ENCODE measurements around the gene TRAIP.

DNA sequence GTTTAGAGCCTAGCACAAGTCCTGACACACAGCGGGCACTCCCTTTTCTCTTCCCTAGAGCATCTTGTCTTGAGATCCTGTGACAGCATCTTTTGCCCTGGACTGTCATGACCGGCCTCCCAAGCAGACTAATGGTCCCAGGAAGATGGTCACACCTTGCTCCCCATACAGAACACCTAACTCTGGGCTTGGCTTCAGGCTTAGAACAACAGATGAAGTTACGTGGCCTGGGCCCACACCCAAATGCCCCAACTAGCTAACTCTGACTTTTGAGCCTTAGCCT, 69.2 kb downstream of the TRAIP start:
- TF ChIP-seq, protein P1, sequence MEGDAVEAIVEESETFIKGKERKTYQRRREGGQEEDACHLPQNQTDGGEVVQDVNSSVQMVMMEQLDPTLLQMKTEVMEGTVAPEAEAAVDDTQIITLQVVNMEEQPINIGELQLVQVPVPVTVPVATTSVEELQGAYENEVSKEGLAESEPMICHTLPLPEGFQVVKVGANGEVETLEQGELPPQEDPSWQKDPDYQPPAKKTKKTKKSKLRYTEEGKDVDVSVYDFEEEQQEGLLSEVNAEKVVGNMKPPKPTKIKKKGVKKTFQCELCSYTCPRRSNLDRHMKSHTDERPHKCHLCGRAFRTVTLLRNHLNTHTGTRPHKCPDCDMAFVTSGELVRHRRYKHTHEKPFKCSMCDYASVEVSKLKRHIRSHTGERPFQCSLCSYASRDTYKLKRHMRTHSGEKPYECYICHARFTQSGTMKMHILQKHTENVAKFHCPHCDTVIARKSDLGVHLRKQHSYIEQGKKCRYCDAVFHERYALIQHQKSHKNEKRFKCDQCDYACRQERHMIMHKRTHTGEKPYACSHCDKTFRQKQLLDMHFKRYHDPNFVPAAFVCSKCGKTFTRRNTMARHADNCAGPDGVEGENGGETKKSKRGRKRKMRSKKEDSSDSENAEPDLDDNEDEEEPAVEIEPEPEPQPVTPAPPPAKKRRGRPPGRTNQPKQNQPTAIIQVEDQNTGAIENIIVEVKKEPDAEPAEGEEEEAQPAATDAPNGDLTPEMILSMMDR (conservative IDR thresholded peaks at IDR 0.05 in 1 of 2, IDR thresholded peaks at IDR 0.05 in 1 of 2; ENCODE audit: low read depth in 1 of 2, low read length in 2 of 2): no peak
- TF ChIP-seq EZH2 (IDR thresholded peaks at IDR 0.05; ENCODE audit: low read length, missing control alignments): no peak
